Activated CD8-positive, alpha-beta memory T cell treated with anti-CD3 and anti-CD28 coated beads for 4 hours (primary cell): ENCODE results near the gene SOD2.
"Not testable (repeated sequence)": the region's sequence is repeated elsewhere in the genome, so short reads cannot be mapped to it uniquely, and the experiment has no call there.

ENCODE experiments used
- DNase-seq, 2 donors: peaks; one replicate each; pipeline ENCODE4 v3.0.0-alpha.2; 2020; ENCODE audit warnings: low read depth in 2 of 2

The SOD2 gene

DNA sequence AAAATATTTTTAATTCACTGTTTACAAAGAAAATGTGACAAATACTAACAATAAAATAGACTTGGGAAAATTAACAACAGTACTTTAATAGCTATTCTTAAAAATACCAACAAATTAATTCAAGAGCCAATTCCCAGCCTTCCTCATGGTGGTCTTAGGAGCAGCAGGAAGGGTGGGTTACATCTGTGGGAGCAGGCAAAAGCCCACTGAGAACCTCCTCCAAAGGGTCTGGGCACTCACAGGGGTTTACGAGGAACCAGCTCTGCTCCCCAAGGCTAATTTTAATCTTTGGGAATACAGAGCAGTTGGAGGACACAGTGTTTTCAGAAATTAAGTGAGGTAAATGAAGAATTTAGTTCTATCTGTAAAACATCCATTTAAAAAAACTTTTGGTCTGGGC lies 10.2 kb downstream of the SOD2 start:
- DNase-seq: no peak

DNA sequence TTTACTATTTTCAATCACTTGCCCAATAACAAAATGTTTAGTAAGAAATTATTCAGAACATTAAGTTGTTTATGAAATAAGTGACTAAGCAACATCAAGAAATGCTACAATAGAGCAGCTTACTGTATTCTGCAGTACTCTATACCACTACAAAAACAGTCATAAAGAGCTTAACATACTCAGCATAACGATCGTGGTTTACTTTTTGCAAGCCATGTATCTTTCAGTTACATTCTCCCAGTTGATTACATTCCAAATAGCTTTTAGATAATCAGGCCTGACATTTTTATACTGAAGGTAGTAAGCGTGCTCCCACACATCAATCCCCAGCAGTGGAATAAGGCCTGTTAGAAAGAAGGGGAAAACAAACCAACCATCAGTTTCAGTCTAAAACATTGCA lies 10.7 kb downstream of the SOD2 start:
- no peak for DNase-seq

DNA sequence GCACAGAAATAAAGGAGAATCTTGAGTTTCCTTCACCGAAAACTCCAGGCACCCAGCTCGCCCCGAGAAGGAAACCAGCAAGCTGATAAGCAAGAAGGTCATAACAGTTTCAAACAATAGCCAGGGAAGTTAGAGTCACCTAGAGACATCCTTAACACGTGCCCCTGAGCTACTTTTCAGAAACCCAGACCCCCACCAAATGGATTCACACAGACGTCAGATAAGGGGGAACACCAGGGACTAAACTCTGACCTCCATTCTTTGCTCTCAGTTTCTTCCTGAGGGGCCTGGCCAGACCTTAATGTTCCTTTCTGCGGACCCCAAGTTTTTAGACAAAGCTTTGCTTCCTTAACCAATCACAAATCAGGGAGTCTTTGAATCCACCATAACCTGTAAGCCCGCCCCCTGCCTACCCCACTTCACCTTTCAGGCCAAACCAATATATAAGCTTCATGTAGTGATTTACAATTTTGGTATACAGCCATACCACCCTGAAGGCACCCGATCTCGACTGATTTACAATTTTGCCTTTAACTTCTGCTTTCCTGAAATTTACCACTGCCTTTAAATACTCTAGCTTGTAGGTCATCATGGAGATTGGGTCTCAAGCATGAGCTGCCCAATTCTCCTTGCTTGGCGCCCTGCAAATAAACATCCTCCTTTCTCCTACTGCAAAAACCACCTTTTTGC lies 11.7 kb downstream of the SOD2 start:
- no peak for DNase-seq

DNA sequence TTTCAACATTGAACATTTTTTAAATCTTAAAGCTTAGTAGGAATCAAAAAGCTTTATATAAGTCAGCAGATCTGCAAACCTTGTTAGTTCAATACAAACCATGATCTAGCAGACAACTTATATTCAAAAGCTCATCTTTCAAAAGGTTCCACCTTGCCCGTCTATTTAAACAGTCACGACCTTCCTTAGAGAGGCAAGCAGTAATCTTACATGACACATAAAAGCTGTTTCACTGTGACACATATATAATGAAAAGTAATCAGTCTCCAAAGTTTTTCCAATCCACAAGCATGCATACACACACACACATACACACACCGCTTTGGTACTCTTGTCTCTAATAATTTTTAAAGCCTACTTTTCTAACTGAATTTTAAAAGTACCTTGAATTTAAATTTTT lies 12.9 kb downstream of the SOD2 start:
- no peak for DNase-seq

DNA sequence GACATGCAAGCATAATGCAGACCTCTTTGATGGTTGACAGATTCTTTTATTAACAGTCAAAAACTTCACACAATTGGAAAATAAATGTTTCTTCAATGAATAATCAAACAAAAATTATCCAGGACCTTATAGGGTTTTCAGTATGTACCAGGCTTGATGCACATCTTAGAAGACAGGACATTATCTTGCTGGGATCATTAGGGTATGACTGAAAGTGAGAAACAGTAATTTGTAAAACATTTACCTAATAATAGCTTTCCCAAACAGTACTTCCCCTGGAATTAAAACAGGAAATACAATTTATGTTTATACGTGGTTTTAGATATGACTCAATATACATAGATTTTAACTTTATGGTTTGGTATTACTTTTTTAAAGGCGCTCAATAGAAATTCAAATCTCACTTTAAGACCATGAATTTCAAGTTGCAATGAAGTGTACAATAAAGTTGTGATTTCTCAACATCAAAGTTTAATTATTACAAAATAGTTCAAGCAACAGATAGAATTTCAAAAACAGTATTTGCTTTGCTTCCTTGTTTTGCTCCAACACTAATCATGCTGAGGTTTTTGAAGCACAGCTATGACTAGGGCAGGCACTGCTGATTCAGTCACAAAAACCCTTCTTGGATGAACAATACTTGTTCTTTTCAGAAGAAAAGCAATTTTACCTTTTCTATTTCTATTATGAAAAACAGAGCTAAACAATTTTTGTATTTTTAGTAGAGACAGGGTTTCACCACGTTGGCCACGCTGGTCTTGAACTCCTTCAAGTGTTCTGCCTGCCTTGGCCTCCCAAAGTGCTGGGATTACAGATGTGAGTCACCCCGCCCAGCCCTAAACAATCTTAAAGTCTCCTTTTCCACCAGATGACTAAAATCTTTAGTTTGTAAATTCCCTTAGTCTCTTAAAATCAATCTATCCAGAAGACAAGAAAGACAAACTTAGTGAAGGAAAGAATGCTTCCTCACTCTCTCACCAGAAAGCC lies 13.7 kb downstream of the SOD2 start:
- no peak for DNase-seq

DNA sequence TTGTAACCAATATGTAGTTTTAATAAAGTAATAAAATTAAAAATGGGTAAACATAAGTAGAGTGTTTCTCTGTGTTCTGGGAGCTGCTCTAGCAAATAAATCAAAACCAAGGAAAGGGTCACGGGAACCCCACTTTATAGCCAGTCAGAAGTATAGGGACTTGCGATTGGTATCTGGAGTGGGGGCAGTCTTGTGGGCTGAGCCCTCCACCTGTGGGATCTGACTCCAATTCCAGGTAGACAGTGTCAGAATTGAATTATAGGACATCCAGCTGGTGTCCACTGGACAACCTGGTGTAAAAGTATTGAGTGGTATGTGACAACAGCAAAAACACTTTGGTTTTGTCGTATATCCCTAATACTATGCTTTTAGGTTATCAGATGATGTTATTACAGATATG lies 14.5 kb downstream of the SOD2 start:
- DNase-seq: no peak

DNA sequence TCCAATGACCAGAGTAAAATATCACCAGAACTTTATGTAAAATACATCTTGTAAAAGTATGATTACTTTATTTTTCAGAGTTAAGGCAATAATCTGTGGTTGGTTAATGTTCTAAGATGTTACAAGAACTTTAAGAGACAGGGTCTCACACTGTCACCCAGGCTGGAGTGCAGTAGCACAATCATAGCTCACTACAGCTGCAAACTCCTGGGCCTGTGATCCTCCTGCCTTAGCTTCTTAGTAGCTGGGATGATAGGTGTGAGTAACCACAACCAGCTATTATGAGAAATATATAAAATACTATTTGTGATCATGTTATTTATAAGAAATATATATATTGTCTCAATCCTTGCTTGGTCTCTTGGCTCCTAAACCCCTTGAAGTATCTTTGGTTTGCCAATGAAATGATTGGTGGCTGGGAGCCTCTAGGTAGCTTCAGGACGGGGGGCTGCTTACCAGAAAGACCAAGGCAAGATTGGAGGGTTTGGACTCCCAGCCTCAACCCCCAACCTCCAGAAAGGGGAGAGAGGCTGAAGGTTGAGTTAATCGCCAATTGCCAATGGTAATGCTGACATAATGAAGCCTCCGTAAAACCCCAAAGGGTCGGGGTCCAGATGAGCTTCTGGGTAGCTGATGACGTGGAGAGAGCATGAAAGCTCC lies 15.4 kb downstream of the SOD2 start:
- DNase-seq: no peak

DNA sequence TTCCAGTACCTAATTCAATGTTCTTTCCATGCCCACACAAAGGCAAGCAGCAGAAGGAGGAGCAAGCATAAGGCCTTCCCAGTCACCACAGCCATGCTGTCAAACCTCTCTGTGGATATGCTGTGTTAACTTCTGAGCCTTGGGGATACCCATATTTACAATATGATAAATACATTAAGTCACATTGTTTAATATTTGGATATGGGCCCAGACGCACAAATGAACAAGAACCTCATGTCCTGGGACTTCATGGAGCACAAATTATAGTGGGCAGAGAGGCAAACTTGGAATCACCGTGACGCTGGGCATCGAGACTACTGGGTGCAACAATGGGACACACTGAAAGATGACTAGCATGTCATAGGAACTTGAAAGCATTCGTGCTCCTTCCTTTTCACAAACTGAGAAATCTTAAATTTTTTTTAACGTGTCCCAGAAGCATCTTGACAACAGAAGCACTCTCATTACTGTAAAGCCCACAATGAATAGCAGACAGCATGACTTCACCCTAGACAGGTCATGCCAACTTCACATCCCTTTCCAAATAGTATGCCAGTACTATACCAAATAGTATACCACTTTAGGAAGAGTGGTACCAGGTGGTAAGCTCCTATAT lies 16.0 kb downstream of the SOD2 start:
- DNase-seq: no peak

DNA sequence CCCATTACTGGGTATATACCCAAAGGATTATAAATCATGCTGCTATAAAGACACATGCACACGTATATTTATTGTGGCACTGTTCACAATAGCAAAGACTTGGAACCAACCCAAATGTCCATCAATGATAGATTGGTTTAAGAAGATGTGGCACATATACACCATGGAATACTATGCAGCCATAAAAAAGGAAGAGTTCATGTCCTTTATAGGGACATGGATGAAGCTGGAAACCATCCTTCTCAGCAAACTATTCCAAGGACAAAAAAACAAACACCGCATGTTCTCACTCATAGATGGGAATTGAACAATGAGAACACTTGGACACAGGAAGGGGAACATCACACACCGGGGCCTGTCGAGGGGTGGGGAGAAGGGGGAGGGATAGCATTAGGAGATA lies 16.8 kb downstream of the SOD2 start:
- DNase-seq: not testable (repeated sequence)

DNA sequence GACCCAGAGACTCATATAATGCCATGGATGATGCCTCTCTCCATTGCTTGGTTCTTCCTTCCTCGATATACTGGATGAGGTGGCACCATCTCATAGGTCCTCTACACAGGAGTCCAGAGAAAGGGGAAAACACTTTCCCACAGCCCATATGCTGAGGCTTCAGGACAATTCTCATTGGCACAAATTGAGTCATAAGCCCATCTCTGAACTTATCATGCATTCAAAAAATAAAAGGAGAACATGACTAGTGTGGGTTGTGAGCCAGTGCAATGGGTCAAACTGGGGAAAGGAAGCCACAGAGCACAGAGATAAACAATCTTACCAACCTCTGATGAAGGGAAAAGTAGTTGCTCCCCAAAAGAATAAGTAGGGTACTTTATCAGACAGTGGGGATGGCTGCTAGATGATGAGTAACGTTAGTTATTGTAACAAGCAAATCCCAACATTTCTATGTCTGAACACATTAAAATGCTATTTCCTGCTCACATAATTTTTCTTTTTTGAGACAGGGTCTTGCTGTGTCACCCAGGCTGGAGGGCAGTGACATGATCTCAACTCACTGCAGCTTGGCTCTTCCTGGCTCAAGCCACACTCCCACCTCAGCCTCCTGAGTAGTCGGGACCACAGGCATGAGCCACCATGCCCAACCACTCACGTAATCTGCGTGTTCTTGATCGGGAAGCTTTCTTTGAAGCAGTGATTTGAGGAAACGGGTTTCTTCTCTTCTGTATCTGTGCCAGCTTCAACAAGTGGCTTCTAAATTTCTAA lies 27.0 kb downstream of the SOD2 start:
- DNase-seq: no peak

DNA sequence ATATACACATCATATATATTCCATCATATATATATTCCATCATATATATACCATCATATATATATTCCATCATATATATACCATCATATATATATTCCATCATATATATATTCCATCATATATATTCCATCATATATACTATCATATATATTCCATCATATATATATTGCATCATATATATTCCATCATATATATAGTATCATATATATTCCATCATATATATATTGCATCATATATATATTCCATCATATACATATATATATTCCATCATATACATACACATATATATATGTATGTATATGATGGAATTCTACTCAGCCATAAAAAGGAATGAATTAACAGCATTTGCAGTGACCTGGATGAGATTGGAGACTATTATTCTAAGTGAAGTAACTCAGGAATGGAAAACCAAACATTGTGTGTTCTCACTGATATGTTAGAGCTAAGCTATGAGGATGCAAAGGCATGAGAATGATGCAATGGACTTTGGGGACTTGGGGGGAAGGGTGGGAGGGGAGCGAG lies 29.6 kb downstream of the SOD2 start:
- not testable (repeated sequence) for DNase-seq

DNA sequence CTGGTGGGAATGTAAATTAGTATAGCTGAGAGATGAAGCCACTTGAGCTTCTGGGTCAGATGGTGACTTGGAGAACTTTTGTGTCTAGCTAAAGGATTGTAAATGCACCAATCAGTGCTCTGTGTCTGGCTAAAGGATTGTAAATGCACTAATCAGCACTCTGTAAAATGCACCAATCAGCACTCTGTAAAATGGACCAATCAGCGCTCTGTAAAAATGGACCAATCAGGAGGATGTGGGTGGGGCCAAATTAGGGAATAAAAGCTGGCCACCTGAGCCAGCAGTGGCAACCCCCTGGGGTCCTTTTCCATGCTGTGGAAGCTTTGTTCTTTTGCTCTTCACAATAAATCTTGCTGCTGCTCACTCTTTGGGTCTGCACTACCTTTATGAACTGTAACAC lies 31.1 kb downstream of the SOD2 start:
- DNase-seq: not testable (repeated sequence)

DNA sequence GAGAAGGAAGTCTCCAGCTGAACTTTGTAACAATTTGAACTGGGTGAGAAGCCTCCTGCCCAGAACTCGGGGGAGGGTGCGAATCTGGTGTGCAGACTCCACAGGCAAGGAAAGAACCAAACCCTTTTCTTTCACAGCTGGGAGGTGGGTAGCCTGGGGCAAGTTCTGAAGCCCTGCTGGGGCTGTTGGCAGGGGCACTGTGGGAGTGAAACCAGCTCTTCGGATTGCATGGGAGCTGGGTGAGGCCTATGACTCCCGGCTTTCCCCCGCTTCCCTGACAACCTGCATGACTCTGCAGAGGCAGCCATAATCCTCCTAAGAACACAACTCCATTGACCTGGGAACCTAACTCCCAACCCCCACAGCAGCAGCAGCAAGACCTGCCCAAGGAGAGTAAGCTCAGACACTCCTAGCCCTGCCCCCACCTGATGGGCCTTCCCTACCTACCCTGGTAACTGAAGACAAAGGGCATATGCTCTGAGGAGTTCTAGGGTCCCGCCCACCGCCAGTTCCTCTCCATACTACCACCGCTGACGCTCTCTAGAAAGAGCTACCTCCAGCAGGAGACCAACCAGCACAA lies 37.5 kb downstream of the SOD2 start:
- DNase-seq: no peak

DNA sequence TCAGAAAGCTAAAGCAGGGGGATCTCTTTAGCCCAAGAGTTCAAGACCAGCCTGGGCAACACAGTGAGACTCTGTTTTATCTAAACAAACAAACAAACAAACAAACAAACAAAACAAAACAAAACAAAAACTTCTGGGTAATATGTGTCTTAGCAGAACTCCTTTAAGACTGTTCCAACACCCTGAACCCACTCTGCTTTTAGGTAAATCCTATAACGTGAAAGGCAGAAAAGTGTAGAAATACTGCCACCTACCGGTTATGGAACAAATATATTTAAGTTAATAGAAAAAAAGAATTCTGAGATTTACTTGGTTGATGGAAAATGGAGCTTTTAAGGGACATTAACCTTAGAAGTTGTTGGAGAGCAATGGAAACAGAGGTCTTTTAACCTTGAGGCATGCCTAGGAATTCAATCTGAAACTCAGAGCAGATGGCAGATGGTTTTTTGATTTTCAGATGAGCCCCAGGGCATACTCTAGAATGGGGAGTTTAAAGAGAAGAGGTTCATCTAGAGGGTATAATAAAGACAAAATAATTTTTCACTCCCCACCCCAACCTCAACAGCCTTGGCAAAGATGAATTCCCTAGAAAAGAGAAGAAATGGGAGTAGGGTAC lies 38.5 kb downstream of the SOD2 start:
- DNase-seq: no peak

DNA sequence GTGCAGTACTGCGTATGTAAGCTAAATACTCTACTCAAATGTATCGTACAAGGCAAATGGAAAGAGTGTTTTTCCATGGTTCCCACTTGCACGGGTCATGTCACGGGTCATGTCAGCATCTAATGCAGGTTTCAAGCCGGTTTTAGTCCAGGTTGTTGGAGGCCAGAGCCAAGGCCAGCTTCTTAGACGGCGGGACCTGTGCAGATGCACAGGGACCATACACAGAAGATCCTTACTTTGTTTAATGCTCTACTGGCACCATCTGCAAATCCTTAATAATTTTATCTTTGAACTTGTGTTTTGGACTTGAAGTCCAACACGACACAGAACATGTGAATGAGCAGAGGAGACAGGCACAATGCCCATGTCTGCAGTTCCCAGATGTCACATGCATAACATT lies 42.7 kb downstream of the SOD2 start:
- DNase-seq: no peak

DNA sequence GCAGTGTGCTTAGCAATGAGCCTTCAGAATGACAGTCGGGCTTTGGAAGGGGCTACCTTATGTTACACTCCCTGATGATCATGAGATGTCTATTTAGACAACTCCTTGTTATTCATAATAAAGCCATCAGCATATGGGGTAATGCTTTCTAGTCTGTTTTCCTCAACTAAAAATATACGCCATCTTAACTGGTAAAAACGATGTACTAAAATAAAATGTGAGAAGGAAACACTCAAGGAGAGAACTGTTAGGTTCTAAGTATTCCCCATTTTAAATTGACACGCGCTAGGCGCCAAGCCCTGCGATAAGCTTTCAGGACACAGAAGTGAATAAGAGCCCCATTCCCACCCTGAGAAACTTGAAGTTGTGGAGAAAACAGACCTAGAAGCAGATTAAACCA lies 43.6 kb downstream of the SOD2 start:
- no peak for DNase-seq

DNA sequence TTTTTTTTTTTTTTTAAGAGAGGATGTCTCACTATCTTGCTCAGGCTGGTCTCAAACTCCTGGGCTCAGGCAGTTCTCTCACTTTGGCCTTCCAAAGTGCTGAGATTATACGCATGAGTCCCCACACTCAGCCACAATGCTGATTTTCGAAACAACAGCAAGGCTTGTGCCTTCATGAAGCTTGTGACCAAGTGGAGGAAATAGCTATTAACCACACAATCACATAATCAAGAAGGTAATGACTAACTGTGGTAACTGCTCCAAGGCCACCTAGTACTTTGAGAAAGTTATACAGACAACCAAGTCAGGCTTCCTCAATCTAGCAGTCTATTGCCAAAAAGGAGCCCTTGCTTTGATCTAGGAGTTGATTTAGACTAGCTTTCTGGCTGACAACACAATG lies 46.3 kb downstream of the SOD2 start:
- no peak for DNase-seq

DNA sequence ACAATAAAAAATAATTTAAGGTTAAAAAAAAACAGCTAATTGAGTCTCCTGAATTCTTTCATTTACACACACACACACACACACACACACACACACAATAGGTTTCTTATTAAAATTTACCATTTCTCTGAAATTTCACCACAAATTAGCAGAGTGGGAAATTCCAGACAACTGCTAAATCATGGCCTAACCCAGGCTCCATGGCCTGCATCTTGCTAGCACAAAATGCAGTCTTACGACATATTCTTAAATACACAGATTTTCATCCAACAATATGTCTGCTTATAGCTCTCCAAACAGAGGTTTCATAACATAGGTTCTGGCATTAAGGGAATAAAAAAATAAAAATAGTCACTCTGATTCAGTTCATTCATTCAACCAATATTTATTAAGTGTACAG lies 46.9 kb downstream of the SOD2 start:
- no peak for DNase-seq

DNA sequence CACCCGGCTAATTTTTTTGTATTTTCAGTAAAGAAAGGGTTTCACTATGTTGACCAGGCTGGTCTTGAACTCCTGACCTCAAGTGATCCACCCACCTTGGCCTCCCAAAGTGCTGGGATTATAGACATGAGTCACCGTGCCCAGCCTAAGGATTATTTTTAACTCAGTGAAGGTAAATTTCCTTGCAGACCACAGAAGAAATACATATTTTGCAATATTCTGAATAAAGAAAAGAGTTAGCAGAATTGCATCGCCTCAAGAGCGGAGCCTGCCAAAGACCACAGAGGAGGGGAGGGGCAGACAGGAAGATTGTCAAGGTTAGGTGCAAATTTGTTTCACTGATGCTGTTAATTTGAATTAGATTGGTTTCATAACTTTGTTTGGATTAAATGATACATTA lies 47.4 kb downstream of the SOD2 start:
- no peak for DNase-seq
